GM12878 (cell line): ENCODE data around the gene GZMA. TPM values are rescaled to one million over a fixed set of nuclear protein-coding genes. Genes with fewer than 3 reads are reported as not detected.

Source experiments
- ATAC-seq: fragments of 200-7000 bp; cut with Tn5 transposase; 3 replicates; pipeline ENCODE4 v1.9.1; 2020; ENCODE audit warnings: mild to moderate bottlenecking, moderate library complexity
- BruUV-seq: library from RNA; stranded (reverse); fragments of 400-500 nt; replicated peaks from 2 replicates; lab custom pipeline; 2021; lab: Mats Ljungman, UMichigan
- CTCF ChIA-PET: fragments of 300-600 bp; sonication (Branson Sonifier 250); formaldehyde crosslinking; extraction: SDS; loops from one replicate; lab custom pipeline; 2021; ENCODE audit warnings: inconsistent platforms; lab: Yijun Ruan, JAX
- POLR2A ChIA-PET: fragments of 350-600 bp; formaldehyde crosslinking; extraction: SDS; loops from one replicate; lab custom pipeline; 2021; ENCODE audit warnings: inconsistent platforms; lab: Charles Lee
- RAD21 ChIA-PET: fragments of 300-600 bp; sonication (Branson Sonifier 250); formaldehyde crosslinking; loops from one replicate; lab custom pipeline; 2023; ENCODE audit warnings: antibody characterized with exemption; ENCODE audit not compliant: unreplicated experiment; lab: Charles Lee
- SMC1A ChIA-PET: fragments of 300-600 bp; sonication (Branson Sonifier 250); formaldehyde crosslinking; loops from one replicate; lab custom pipeline; 2023; ENCODE audit not compliant: unreplicated experiment, uncharacterized antibody; lab: Charles Lee
- DNase-seq: peaks from one replicate; pipeline ENCODE4 v3.0.0-alpha.2; 2011; ENCODE audit warnings: low read depth, low spot score
- FAIRE-seq: peaks from 3 replicates; lab custom pipeline; 2011; peaks lifted over from hg19 to GRCh38; lab: Jason Lieb, UNC
- H2AFZ ChIP-seq: 2 replicates; pipeline ENCODE4 v1.6.0; 2011; ENCODE audit warnings: low read depth, low read length, control low read depth; ENCODE audit not compliant: control insufficient read depth
- H3K27ac ChIP-seq: 2 replicates; pipeline ENCODE4 v1.5.1; 2011; ENCODE audit warnings: control low read depth; ENCODE audit not compliant: control insufficient read depth, insufficient read depth
- H3K27me3 ChIP-seq, 2 experiments: replicated peaks in 1 of 2; 2 replicates each; pipeline versions ENCODE4 v1.6.0 to v1.6.1; 2011; ENCODE audit warnings: low read length in 1 of 2; ENCODE audit not compliant: control insufficient read depth in 2 of 2, insufficient read depth in 2 of 2
- H3K36me3 ChIP-seq, 2 experiments: 2 replicates each; pipeline ENCODE4 v1.5.1; 2011; ENCODE audit warnings: low read length in 1 of 2; ENCODE audit not compliant: control insufficient read depth in 2 of 2, insufficient read depth in 2 of 2
- H3K4me1 ChIP-seq: 2 replicates; pipeline ENCODE4 v1.6.1; 2011; ENCODE audit warnings: mild to moderate bottlenecking, low read length, moderate library complexity, mixed read lengths; ENCODE audit not compliant: control insufficient read depth, insufficient read depth
- H3K4me2 ChIP-seq: 2 replicates; pipeline ENCODE4 v1.6.0; 2011; ENCODE audit warnings: control low read depth; ENCODE audit not compliant: control insufficient read depth, insufficient read depth
- H3K4me3 ChIP-seq: fragments of 200-600 bp; sonication (generic); 2 replicates; pipeline ENCODE4 v1.5.1; 2016
- H3K79me2 ChIP-seq: 2 replicates; pipeline ENCODE4 v1.6.0; 2011; ENCODE audit warnings: low read length; ENCODE audit not compliant: control insufficient read depth, insufficient read depth
- H3K9ac ChIP-seq: 2 replicates; pipeline ENCODE4 v1.8.0; 2011; ENCODE audit warnings: low read length, control low read depth, mixed read lengths; ENCODE audit not compliant: control insufficient read depth, insufficient read depth
- H3K9me3 ChIP-seq: replicated peaks from 3 replicates; pipeline ENCODE4 v1.5.1; 2011; ENCODE audit warnings: mild to moderate bottlenecking, low read length; ENCODE audit not compliant: control insufficient read depth, insufficient read depth
- H4K20me1 ChIP-seq: 2 replicates; pipeline ENCODE4 v1.6.0; 2011; ENCODE audit not compliant: control insufficient read depth, insufficient read depth
- ATF7 ChIP-seq: fragments of 450-650 bp; IDR thresholded peaks from 2 replicates; pipeline ENCODE4 v1.6.1; 2016; ENCODE audit warnings: low read depth, mild to moderate bottlenecking
- BCL11A ChIP-seq: IDR thresholded peaks from 2 replicates; pipeline ENCODE4 v1.6.1; 2011; ENCODE audit warnings: low read depth, low read length
- EZH2 ChIP-seq: IDR thresholded peaks from 2 replicates; pipeline ENCODE4 v1.6.1; 2012; ENCODE audit warnings: low read depth, mild to moderate bottlenecking, control low read depth, inconsistent platforms, low read length, borderline replicate concordance; ENCODE audit not compliant: control insufficient read depth
- IKZF1 ChIP-seq: fragments of 450-650 bp; conservative IDR thresholded peaks from 2 replicates; pipeline ENCODE4 v1.6.1; 2017; ENCODE audit warnings: antibody characterized with exemption, mild to moderate bottlenecking
- NR2C1 ChIP-seq: fragments of 450-650 bp; IDR thresholded peaks from 2 replicates; pipeline ENCODE4 v1.6.1; 2017; ENCODE audit warnings: antibody characterized with exemption, mild to moderate bottlenecking, moderate library complexity
- POU2F2 ChIP-seq: IDR thresholded peaks from 3 replicates; pipeline ENCODE4 v1.6.1; 2011; ENCODE audit warnings: low read depth, mild to moderate bottlenecking, low read length, borderline replicate concordance
- RAD21 ChIP-seq: IDR thresholded peaks from 2 replicates; pipeline ENCODE4 v1.6.1; 2011; ENCODE audit warnings: mild to moderate bottlenecking, low read depth, low read length, moderate library complexity; ENCODE audit not compliant: insufficient read depth
- WGBS: methylation state at CpG from one replicate; pipeline ENCODE4 v1.1.6; 2016; ENCODE audit warnings: low lambda C conversion rate; ENCODE audit not compliant: insufficient replicate concordance, insufficient coverage; ENCODE audit errors: missing lambda C conversion rate; 5-methylcytosine and 5-hydroxymethylcytosine counted together
- in situ Hi-C: fragments of 300-500 bp; cut with MboI; formaldehyde crosslinking; loops from 9 replicates; pipeline ENCODE4 v1.14.3; 2018; ENCODE audit warnings: mixed read lengths
- intact Hi-C: fragments of 100-400 bp; cut with micrococcal nuclease; formaldehyde crosslinking; loops from one replicate; pipeline ENCODE4 v1.14.2; 2022; ENCODE audit not compliant: unreplicated experiment
- polyA plus RNA-seq, 11 experiments: library from polyadenylated mRNA; depleted of rRNA in 4 of 11; unstranded in 6 of 11; stranded (reverse) in 5 of 11; fragments of >200 nt; fragmentation: Nextera tagmentation in 4 of 11; fragmentation: Illumina TruSeq in 1 of 11; extraction: Ambion mirVana in 4 of 11; extraction: Trizol in 1 of 11; gene quantifications; 1 replicate in 1 of 11; 2 replicates in 10 of 11; pipeline versions ENCODE4 v1.2.1 to v1.2.3, GENCODE V29; 2011 to 2016; ENCODE audit warnings: inconsistent platforms in 2 of 11, missing spikeins in 2 of 11, low read depth in 1 of 11
- total RNA-seq, 4 experiments: library from RNA; depleted of rRNA in 3 of 4; stranded (reverse); fragments of >200 nt in 3 of 4; fragmentation: Illumina TruSeq in 1 of 4; extraction: Trizol in 1 of 4; gene quantifications; 2 replicates each; pipeline versions ENCODE4 v1.2.1 to v1.2.3, GENCODE V29; 2013 to 2021
- TF ChIP-seq, protein P1 (sequence below): fragments of 450-650 bp; IDR thresholded peaks from 2 replicates; pipeline ENCODE4 v1.6.1; 2014; ENCODE audit warnings: mild to moderate bottlenecking
- TF ChIP-seq, protein P2 (sequence below): fragments of 450-650 bp; conservative IDR thresholded peaks from 2 replicates; pipeline ENCODE4 v1.6.1; 2017; ENCODE audit warnings: mild to moderate bottlenecking, moderate library complexity
- TF ChIP-seq, protein P3 (sequence below), 3 experiments: IDR thresholded peaks in 2 of 3; conservative IDR thresholded peaks in 1 of 3; 2 replicates each; pipeline ENCODE4 v1.5.1; 2011; ENCODE audit warnings: low read depth in 3 of 3, low read length in 3 of 3, mild to moderate bottlenecking in 3 of 3, control low read depth in 2 of 3, moderate library complexity in 2 of 3, inconsistent platforms in 1 of 3, mixed read lengths in 1 of 3; ENCODE audit not compliant: control insufficient read depth in 2 of 3, insufficient read depth in 1 of 3; ENCODE audit errors: extremely low read depth in 1 of 3

The GZMA gene
- total and polyA plus RNA-seq, 10 of the 15 experiments (the other 5 are each of a cell fraction or from before 2014, with no cell fraction given), result 0.18 TPM; not detected in 9

DNA sequence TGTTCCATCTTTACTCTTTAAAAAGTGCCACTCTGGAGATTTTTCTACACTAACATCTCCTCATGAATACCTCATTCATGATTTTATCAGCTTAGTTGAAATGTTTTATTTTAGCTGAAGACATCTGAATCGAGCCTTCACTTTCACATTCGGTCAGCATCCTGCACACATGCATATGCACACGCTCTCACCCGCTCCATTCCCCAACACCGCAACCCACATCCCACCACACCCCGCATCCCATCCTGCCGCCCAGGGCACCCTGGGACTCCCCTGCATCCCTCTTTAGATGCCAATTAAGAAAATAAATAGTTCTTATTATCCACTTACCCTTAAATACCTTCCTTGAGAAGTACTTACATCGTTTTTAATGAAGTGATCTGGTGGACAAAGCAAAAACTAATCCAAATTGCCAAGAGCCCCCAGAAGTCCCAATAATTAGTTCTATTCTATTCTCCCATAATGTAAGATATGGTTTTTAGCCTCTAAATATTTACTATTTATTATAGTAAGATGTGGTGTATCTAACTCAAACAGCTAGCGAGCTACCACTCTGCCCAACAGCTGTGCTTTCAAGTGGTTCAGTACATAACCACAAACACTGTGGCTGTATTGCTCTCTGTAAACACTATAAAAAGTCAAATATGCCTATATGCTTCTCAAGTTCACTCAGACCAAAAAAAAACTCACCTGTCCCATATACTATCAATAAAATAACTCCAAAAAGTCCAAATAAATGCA is 40.2 kb upstream of the GZMA start:
- SMC1A ChIA-PET, result no interaction called here
- no peaks in the 10 kb centered on the region for H3K36me3 ChIP-seq
- H4K20me1 ChIP-seq, result no peaks in the 10 kb centered on the region
- in situ Hi-C loops, result no loop called here
- no peaks in the 10 kb centered on the region for H3K27me3 ChIP-seq
- no peak overlapping the region for H3K4me3 ChIP-seq
- FAIRE-seq, result no peak
- no peak overlapping the region for H2AFZ ChIP-seq
- POLR2A ChIA-PET, result no interaction called here
- RAD21 ChIA-PET, result no interaction called here
- no peaks in the 10 kb centered on the region; the same call in 1 of the 2 replicates for H3K4me1 ChIP-seq
- H3K9ac ChIP-seq, result no peak overlapping the region
- intact Hi-C loops, result no loop called here
- no peak for DNase-seq
- CTCF ChIA-PET, result no interaction called here
- BruUV-seq, result no TSS peak
- under 1% methylated on average over 9 of the region's 9 CpGs for whole genome bisulfite sequencing
- no peak for ATAC-seq
- H3K27ac ChIP-seq, result no peak overlapping the region
- H3K9me3 ChIP-seq, result no peaks in the 10 kb centered on the region; the same call in 2 of the 3 replicates
- peak; percentile 73; the same call in 1 of the 3 replicates for TF ChIP-seq POU2F2
- no peak for TF ChIP-seq NR2C1
- H3K79me2 ChIP-seq, result no peaks in the 10 kb centered on the region
- peak overlapping the region; percentile 33; the same call in 1 of the 2 replicates for H3K4me2 ChIP-seq

DNA sequence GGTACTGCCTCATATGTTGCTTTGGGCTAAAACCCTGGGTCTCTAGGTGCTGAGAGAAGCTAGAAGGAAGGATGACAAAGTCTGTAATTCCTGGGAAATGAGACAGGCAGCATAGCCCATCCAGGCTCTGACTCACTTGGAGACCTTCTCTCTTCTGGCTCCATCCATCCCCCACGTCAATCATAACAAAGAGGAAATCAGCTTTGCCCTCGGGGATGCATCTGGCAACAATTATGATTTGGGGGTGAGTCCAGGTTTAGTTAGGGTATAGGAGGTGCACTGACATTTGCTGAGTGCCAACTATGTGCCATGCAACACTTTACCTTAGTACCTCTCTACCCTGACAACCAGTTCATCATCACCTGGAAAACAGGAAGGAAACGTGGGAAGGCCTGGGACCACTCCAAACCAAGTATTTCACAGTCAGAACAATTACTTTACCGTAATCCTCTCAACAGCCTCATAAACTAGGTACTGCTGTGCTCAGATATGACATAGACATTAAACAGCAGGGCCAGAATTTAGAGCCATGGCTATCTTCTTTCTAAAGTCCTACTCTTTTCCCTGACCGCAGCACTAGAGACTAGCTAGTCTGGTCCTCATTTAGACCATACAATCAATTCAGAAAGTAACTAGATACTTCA is 39.1 kb upstream of the GZMA start:
- FAIRE-seq (no peak), ATAC-seq (no peak), DNase-seq (no peak)
- Histone ChIP-seq H4K20me1 (no peaks in the 10 kb centered on the region), H3K4me2 (no peak overlapping the region), H2AFZ (no peak overlapping the region), H3K9me3 (no peaks in the 10 kb centered on the region; the same call in 2 of the 3 replicates), H3K9ac (no peak overlapping the region), H3K27ac (no peak overlapping the region), H3K36me3 (no peaks in the 10 kb centered on the region), H3K27me3 (no peaks in the 10 kb centered on the region), H3K4me1 (no peaks in the 10 kb centered on the region; the same call in 1 of the 2 replicates), H3K4me3 (no peak overlapping the region), H3K79me2 (no peaks in the 10 kb centered on the region)
- BruUV-seq, result no TSS peak
- WGBS, result 11% methylated on average over 5 of the region's 5 CpGs
- ChIA-PET SMC1A (no interaction called here), POLR2A (no interaction called here), CTCF (no interaction called here), RAD21 (no interaction called here)
- in situ Hi-C loops (no loop called here), intact Hi-C loops (no loop called here)
- TF ChIP-seq EZH2 (no peak), BCL11A (no peak), IKZF1 (no peak), RAD21 (no peak), ATF7 (no peak)
- TF ChIP-seq, protein P1, sequence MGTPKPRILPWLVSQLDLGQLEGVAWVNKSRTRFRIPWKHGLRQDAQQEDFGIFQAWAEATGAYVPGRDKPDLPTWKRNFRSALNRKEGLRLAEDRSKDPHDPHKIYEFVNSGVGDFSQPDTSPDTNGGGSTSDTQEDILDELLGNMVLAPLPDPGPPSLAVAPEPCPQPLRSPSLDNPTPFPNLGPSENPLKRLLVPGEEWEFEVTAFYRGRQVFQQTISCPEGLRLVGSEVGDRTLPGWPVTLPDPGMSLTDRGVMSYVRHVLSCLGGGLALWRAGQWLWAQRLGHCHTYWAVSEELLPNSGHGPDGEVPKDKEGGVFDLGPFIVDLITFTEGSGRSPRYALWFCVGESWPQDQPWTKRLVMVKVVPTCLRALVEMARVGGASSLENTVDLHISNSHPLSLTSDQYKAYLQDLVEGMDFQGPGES, result no peak
- TF ChIP-seq, protein P2, sequence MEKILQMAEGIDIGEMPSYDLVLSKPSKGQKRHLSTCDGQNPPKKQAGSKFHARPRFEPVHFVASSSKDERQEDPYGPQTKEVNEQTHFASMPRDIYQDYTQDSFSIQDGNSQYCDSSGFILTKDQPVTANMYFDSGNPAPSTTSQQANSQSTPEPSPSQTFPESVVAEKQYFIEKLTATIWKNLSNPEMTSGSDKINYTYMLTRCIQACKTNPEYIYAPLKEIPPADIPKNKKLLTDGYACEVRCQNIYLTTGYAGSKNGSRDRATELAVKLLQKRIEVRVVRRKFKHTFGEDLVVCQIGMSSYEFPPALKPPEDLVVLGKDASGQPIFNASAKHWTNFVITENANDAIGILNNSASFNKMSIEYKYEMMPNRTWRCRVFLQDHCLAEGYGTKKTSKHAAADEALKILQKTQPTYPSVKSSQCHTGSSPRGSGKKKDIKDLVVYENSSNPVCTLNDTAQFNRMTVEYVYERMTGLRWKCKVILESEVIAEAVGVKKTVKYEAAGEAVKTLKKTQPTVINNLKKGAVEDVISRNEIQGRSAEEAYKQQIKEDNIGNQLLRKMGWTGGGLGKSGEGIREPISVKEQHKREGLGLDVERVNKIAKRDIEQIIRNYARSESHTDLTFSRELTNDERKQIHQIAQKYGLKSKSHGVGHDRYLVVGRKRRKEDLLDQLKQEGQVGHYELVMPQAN, result no peak
- TF ChIP-seq, protein P3, sequence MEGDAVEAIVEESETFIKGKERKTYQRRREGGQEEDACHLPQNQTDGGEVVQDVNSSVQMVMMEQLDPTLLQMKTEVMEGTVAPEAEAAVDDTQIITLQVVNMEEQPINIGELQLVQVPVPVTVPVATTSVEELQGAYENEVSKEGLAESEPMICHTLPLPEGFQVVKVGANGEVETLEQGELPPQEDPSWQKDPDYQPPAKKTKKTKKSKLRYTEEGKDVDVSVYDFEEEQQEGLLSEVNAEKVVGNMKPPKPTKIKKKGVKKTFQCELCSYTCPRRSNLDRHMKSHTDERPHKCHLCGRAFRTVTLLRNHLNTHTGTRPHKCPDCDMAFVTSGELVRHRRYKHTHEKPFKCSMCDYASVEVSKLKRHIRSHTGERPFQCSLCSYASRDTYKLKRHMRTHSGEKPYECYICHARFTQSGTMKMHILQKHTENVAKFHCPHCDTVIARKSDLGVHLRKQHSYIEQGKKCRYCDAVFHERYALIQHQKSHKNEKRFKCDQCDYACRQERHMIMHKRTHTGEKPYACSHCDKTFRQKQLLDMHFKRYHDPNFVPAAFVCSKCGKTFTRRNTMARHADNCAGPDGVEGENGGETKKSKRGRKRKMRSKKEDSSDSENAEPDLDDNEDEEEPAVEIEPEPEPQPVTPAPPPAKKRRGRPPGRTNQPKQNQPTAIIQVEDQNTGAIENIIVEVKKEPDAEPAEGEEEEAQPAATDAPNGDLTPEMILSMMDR (IDR thresholded peaks at IDR 0.05 in 2 of 3, conservative IDR thresholded peaks at IDR 0.05 in 1 of 3; ENCODE audit: control insufficient read depth in 2 of 3, extremely low read depth in 1 of 3, insufficient read depth in 1 of 3, low read depth in 3 of 3, low read length in 3 of 3), result no peak
